ENCODE measurements around the gene FSTL4. TPM values are rescaled to one million over a fixed set of nuclear protein-coding genes. Genes with fewer than 3 reads are reported as not detected.

FSTL4 gene
- total and polyA plus RNA-seq, 12 donors = 0.48 to 5.2 (median 2.3) TPM

DNA sequence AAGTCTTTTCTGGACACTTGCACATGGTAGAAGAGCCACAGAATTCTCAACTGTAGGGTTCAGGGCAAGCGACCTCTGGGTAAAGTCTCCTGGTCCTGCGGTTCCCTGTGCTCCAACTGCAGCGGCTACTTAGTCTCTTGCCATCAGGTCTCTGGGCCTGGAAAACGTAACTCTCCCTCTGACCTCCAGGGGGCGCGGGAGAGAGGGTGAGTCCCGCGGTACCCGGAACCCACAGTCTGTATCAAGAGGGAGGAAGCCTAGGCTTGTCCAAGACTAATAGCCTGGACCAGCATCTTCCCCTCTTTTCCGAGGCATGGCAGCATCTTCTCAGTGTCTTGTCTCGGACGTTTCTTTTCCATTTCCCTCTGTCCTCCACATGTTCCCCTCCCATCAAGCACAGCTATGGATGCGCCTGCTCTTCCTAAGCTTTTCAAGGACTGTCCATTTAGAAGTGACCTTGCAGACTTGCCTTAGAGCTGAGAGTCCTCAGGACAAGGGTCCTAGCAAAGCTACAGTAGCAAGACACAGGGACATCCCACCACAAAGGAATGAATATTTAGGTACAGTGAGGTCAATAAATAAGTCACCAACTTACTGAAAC lies 59.3 kb downstream of the FSTL4 start:
- Histone ChIP-seq H3K4me1 (replicated peaks in 1 of 2) (no peaks in the 10 kb centered on the region), H3K36me3 (replicated peaks in 1 of 2) (no peaks in the 10 kb centered on the region), H3K4me3 (no peak overlapping the region), H3K27ac (no peak overlapping the region), H3K27me3 (peaks cover 5% of the 10 kb centered on the region), H3K9me3 (replicated peaks in 1 of 3) (no peaks in the 10 kb centered on the region)
- WGBS, 4 donors = 24 to 28% (median 25%) methylated on average over 12 to 13 of the region's 13 CpGs
- intact Hi-C loops (cut with DNase I) = loop anchor here in 1 of 2 donors (10.0 kb wide), 1 partner anchor 382 kb away; no protein-coding TSS in a partner anchor
- peak; percentile 48 to 78 (median 66) for TF ChIP-seq CTCF (IDR thresholded peaks at IDR 0.05)
- no peak for TF ChIP-seq POLR2A (IDR thresholded peaks at IDR 0.05)
- DNase-seq = peak; percentile 41 to 73 (median 66)

DNA sequence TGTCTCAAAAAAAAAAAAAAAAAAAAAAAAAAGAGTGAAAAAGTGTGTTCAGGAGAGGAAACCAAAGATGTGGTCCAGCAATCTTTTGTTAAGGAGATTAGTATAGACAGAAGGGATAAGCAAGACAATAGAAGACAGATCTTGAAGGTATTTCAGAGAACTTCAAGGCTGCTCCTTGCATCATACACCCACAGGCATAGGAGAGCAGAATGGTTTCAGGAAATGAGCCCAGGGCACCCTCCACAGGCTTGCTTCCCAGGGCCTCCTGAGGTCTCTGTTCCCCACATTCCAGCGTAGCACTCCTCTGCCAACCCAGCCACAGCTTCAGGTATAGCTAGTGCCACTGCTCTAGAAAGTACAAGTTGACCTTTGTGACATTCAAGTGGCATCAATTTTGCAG lies 65.8 kb downstream of the FSTL4 start:
- Histone ChIP-seq H3K9me3 (replicated peaks in 1 of 3) (no peaks in the 10 kb centered on the region), H3K4me3 (no peak overlapping the region)
- WGBS, 4 donors = 70 to 91% (median 86%) methylated on average over 1 of the region's 1 CpG

GRCh38 chr5:133544346-133544745 lies 68.0 kb downstream of the FSTL4 start:
- no peaks in the 10 kb centered on the region for H3K27me3 ChIP-seq
- TF ChIP-seq POLR2A (IDR thresholded peaks at IDR 0.05) (no peak), CTCF (IDR thresholded peaks at IDR 0.05) (no peak)
- WGBS, 4 donors = 66 to 75% (median 73%) methylated on average over 3 of the region's 3 CpGs

More for the DNA sequence above, 65.8 kb downstream of the FSTL4 start:
- no peak overlapping the region for H3K27ac ChIP-seq
- no peaks in the 10 kb centered on the region for H3K27me3 ChIP-seq
- TF ChIP-seq CTCF (IDR thresholded peaks at IDR 0.05) (no peak), POLR2A (IDR thresholded peaks at IDR 0.05) (no peak)
- no peaks in the 10 kb centered on the region for H3K36me3 ChIP-seq (replicated peaks in 1 of 2)
- H3K4me1 ChIP-seq (replicated peaks in 1 of 2) = no peaks in the 10 kb centered on the region
- DNase-seq = no peak
- intact Hi-C loops (cut with DNase I) = no loop called here

DNA sequence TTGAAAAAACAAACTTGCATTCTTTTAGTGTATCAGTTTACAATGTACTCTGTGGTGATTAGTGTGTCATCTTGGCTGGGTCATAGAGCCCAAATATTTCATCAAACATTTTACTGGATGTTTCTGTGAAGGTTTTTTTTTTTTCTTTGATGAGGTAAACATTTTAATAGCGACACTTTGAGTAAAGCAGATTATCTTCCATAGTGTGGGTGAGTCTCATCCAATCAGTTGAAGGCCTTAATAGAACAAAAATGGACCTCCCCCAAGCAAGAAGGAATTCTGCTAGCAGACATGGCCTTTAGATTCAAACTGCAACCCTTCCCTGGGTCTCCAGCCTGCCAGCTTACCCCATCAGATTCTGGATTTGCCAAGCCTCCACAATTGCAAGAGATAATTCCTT lies 72.5 kb downstream of the FSTL4 start:
- Histone ChIP-seq H3K27me3 (no peaks in the 10 kb centered on the region), H3K27ac (no peak overlapping the region), H3K36me3 (replicated peaks in 1 of 2) (no peaks in the 10 kb centered on the region), H3K9me3 (replicated peaks in 1 of 3) (no peaks in the 10 kb centered on the region), H3K4me3 (no peak overlapping the region), H3K4me1 (replicated peaks in 1 of 2) (no peaks in the 10 kb centered on the region)
- 85 to 96% (median 90%) methylated on average over 1 of the region's 1 CpG for WGBS, 4 donors
- intact Hi-C loops (cut with DNase I) = no loop called here
- no peak for DNase-seq
- no peak for TF ChIP-seq CTCF (IDR thresholded peaks at IDR 0.05)
- TF ChIP-seq POLR2A (IDR thresholded peaks at IDR 0.05) = no peak

More at GRCh38 chr5:133544346-133544745, 68.0 kb downstream of the FSTL4 start:
- H3K4me3 ChIP-seq = no peak overlapping the region
- H3K36me3 ChIP-seq (replicated peaks in 1 of 2) = no peaks in the 10 kb centered on the region
- no peak overlapping the region for H3K27ac ChIP-seq
- no peaks in the 10 kb centered on the region for H3K4me1 ChIP-seq (replicated peaks in 1 of 2)
- no peaks in the 10 kb centered on the region for H3K9me3 ChIP-seq (replicated peaks in 1 of 3)
- DNase-seq = no peak
- intact Hi-C loops (cut with DNase I) = no loop called here
